Stimulated activated CD8-positive, alpha-beta memory T cell treated with anti-CD3 and anti-CD28 coated beads, Interleukin-12 subunit alpha, Interleukin-12 subunit beta, amount 100 ng/mL, for 1 hour (primary cell): ENCODE data around the gene ASGR1.

ENCODE experiments used
- DNase-seq: peaks from one replicate; pipeline ENCODE4 v3.0.0-alpha.2; 2020; ENCODE audit warnings: low read depth

ASGR1 gene

GRCh38 chr17:7179317-7180254 is at the start of gene ASGR1:
Gene ASGR1 (minus strand): TSS chr17:7179370. CDS start chr17:7178563, 807 bp downstream.
- no peak for DNase-seq

- DNase-seq = no peak
Measured at GRCh38 chr17:7228920-7229319, 49.8 kb upstream of the ASGR1 start.

GRCh38 chr17:7226721-7227710 is 47.8 kb upstream of the ASGR1 start:
- DNase-seq = no peak

- DNase-seq = no peak
Measured at GRCh38 chr17:7225711-7226331, 46.7 kb upstream of the ASGR1 start.

DNA sequence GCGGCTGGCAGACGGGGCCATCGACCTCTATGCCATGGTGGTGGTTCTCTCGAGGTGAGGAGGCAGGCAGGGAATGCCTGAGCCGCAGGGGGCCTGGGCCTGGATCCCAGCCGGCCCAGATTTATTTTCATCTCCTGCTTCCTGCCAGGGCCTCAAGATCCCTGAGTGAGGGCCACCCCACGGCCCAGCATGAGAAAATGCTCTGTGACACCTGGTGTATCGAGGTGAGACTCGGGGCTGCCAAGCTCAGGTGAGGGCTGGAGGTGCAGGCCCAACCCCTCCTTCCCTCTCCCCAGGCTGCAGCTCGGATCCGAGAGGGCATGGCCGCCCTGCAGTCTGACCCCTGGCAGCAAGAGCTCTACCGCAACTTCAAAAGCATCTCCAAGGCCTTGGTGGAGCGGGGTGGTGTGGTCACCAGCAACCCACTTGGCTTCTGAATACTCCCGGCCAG is 45.5 kb upstream of the ASGR1 start:
- DNase-seq = no peak

- no peak for DNase-seq
Measured at GRCh38 chr17:7224110-7224509, 44.9 kb upstream of the ASGR1 start.

DNA sequence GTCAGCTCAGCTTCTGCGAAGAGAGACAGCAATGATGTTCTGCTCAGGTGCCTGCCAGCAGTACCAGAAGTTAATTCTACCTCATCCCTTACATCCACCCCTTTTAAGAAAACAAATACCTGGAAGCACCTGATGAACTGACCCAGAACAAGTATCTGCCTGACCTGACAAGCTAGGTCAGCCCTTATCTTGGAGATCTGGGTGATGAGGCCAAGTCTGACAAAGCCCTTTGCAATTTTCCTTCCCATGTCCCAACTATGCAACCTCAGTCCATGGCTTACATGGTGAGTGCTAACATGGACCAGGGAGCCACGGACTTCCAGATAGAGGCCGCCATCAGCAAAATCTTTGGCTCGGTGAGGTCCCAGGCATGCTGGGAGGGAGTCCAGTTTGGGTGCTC is 44.2 kb upstream of the ASGR1 start:
- DNase-seq = no peak

- no peak for DNase-seq
Measured at GRCh38 chr17:7222972-7223292, 43.8 kb upstream of the ASGR1 start.

GRCh38 chr17:7222093-7222971 is 43.2 kb upstream of the ASGR1 start:
- DNase-seq = no peak

DNA sequence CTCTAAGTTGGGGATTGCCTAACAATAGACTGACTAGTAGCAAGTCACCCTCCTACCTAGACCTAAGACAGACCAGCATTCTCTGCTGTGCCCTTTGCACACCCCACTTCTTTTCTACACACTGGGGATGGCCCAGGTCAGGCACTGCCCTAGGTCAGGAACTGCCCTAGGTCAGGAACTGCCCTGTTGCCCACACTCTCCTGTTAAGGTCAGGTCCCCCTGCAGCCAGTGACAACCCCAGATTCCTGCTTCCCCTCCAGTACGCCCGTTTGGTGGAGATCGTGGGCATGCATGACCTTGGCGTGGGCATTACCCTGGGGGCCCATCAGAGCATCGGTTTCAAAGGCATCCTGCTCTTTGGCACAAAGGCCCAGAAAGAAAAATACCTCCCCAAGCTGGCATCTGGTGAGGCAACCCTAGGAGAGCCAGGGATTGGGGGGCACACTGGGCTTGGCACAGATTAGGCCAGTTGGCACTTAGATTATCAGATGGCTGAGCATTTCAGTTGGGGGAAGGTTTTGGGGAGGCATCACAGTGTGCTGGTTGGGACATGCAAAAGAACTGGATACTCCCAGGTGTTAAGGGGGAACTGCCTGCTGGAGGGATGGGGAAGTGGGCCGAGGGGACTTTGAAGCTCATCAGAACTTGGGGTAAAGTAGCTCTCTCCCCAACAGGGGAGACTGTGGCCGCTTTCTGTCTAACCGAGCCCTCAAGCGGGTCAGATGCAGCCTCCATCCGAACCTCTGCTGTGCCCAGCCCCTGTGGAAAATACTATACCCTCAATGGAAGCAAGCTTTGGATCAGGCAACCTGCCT is 42.3 kb upstream of the ASGR1 start:
- no peak for DNase-seq

DNA sequence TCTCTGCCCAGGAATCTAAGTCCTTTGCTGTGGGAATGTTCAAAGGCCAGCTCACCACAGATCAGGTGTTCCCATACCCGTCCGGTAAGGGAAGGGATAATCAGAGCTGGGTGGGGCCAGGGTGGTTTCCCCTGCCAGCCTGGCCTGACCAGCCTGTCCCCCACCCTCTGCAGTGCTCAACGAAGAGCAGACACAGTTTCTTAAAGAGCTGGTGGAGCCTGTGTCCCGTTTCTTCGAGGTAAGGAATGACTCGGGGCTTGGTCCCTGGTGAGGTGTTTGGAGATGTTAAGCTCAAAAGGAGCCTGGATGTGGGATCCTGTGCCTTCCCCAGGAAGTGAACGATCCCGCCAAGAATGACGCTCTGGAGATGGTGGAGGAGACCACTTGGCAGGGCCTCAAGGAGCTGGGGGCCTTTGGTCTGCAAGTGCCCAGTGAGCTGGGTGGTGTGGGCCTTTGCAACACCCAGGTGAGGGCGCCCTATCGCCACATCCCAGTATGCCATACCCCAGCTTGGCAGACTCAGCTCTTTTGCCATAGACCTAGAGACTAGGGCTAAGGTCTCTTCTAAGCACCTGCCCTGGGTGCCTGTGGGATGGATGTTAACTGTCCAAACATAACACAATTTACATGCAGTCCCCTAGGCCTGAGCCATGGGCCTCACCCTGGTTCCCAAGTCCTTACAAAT is 41.6 kb upstream of the ASGR1 start:
- peak; percentile 22 for DNase-seq

DNA sequence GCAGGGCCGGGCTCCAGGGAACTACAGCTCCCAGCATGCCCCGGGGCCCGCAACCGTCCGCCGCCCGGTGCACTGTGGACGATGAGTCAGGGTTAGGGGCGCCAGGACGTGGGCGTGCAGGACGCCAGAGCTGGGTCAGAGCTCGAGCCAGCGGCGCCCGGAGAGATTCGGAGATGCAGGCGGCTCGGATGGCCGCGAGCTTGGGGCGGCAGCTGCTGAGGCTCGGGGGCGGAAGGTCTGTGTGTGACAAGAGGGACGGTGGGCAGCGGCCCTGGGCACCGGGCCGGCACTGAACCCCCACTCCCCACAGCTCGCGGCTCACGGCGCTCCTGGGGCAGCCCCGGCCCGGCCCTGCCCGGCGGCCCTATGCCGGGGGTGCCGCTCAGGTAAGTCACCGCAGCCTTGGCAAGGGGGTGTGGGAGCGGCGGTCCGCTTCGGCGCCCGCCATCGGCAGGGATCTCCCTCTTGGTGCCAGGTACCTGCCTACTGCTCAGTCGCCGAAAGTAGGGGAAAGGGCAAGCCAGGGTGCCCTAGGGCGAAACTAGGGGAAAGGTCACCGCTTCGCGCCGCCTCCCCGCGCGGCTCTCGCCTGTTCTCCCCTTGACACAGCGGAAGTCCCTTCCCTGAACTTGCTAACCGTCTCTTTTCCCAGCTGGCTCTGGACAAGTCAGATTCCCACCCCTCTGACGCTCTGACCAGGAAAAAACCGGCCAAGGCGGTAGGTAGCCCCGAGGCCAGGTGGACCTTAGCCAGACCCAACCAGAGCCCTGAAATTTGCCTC is 40.8 kb upstream of the ASGR1 start, which contains the start of the genes ACADVL and DLG4:
Gene ACADVL, plus strand, starts transcription at position 127 of the 781 bp plus-strand sequence. Its CDS starts 47 bp downstream, at position 174.
Gene DLG4, minus strand, starts transcription at position 25 of the 781 bp plus-strand sequence.
- peak; percentile 60 for DNase-seq

DNA sequence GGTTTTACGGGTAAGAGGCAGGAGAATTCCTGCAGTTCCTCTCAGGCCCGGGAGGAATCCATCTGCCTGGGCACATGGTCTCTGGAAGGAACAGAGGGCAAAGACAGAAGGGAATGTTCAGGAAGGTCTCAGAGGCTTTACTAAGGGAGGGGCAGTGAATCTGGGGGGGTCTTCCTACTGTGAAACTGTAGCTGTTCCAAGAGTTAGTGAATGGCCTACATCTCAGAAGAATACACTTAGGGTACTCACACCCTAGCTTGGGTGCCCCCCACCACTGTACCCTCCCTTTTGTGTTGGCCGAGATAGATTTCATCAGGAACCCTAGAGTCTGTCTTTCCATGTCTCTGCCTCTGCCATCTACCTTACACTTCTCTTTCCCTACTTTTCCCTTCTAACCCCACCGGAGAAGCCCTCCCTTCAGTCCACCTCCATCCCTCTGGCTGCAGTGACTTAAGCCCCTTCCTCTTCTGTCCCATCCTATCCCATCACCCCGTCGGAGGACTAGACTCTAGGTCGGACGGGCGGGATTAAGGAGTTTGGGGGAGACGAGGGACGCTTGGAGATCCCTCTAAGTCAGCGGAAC is 40.1 kb upstream of the ASGR1 start:
- no peak for DNase-seq

DNA sequence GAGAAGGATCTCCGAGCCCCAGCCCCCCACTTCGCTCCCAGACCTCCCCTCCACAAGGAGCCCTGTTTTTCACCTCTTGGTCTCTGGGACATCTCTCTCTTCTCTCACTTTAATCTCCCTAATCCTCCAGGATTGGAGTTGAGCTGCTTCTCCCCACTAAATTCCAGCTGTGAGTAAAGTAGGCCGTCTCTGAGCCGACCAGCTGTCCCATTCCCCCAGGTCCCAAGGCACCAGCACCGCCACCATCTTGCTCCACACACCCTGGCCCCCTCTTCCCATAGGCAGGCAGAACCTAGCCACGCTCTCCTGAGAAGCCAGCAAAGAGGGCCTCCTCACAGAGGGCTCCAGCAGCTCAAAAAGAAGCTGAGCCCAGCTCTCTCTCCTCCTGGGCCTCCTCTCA is 39.6 kb upstream of the ASGR1 start:
- no peak for DNase-seq

GRCh38 chr17:7218166-7218565 is 39.0 kb upstream of the ASGR1 start:
- DNase-seq = no peak

DNA sequence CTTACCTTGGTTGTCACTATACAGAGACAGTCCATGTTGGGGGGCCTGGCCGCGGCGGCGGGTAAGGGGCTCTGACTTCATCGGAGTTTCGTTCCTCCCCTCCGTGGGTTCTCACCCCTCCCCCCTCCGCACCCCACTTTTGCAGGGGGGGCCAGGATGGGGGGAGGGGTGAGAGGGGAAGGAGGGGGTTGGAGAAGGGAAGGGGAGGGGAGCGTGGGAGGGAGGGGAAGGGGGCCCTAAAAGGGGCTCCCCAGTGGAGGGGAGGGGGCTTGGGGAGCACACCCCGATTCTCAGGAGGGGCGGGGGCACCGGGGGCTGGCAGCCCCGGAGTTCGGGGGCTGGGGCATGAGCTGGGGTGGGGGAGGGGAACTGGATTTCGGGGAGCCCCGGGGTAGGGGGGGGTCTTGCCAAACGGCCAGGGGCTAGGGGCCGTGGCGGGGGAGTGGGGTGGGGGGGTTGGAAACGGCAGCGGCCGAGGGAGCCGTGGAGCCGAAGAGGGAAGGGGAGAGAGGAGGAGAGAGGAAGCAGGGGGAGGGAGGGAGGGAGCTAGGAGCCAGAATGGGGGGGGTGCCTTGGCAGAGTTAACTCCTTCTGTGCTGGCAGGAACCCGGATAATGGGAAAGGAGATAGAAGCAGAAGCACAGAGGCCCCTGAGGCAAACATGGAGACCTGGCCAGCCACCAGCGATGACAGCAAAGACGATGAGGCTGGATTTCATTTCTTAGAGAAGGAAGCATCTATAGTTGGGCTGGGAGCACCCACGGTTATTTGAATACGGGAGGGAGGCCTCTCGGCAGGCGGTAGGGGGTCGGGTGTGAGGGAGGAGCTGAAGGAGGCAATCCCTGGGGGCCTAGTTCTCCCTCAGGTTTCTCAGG is 38.2 kb upstream of the ASGR1 start:
- no peak for DNase-seq
